ENCODE results near the gene PSMD1. TPM values are rescaled to one million over a fixed set of nuclear protein-coding genes. Genes with fewer than 3 reads are reported as not detected.

PSMD1 gene
- total and polyA plus RNA-seq, 4 donors = 30.1 to 91.1 (median 56.0) TPM

GRCh38 chr2:231009236-231009919 is 47.3 kb upstream of the PSMD1 start:
- Histone ChIP-seq H3K36me3 (ENCODE audit: control insufficient read depth in 4 of 4, insufficient read depth in 4 of 4, low read length in 4 of 4) (no peaks in the 10 kb centered on the region), H3K27ac (ENCODE audit: low read depth in 1 of 2, low read length in 1 of 2) (no peak overlapping the region), H3K9ac (ENCODE audit: insufficient read depth in 1 of 2, low read length in 2 of 2) (no peak overlapping the region), H3K27me3 (ENCODE audit: control insufficient read depth in 3 of 3, insufficient read depth in 3 of 3, low read length in 2 of 3) (peaks cover 0 to 2% (median 0%) of the 10 kb centered on the region in 3 donors), H3K4me3 (no peak overlapping the region), H3K9me3 (ENCODE audit: control insufficient read depth in 4 of 4, insufficient read depth in 3 of 4, low read length in 3 of 4) (no peaks in the 10 kb centered on the region), H3K4me1 (ENCODE audit: control insufficient read depth in 5 of 5, insufficient read depth in 5 of 5, low read length in 5 of 5) (no peaks in the 10 kb centered on the region)
- no peak for ATAC-seq (ENCODE audit: insufficient read depth, low FRiP score)
- TF ChIP-seq CTCF (IDR thresholded peaks at IDR 0.05; ENCODE audit: control extremely low read depth, extremely low read depth) = no peak
- WGBS, 2 donors = 66 to 80% methylated on average over 14 of the region's 14 CpGs
- DNase-seq = no peak

- Histone ChIP-seq H3K4me1 (ENCODE audit: control insufficient read depth in 5 of 5, insufficient read depth in 5 of 5, low read length in 5 of 5) (no peaks in the 10 kb centered on the region), H3K27ac (ENCODE audit: low read depth in 1 of 2, low read length in 1 of 2) (no peak overlapping the region), H3K27me3 (ENCODE audit: control insufficient read depth in 3 of 3, insufficient read depth in 3 of 3, low read length in 2 of 3) (peaks cover 0 to 2% (median 0%) of the 10 kb centered on the region in 3 donors), H3K9me3 (ENCODE audit: control insufficient read depth in 4 of 4, insufficient read depth in 3 of 4, low read length in 3 of 4) (no peaks in the 10 kb centered on the region), H3K36me3 (ENCODE audit: control insufficient read depth in 4 of 4, insufficient read depth in 4 of 4, low read length in 4 of 4) (no peaks in the 10 kb centered on the region), H3K4me3 (no peak overlapping the region), H3K9ac (ENCODE audit: insufficient read depth in 1 of 2, low read length in 2 of 2) (no peak overlapping the region)
- WGBS, 2 donors = 39 to 94% methylated on average over 2 of the region's 2 CpGs
- TF ChIP-seq CTCF (IDR thresholded peaks at IDR 0.05; ENCODE audit: control extremely low read depth, extremely low read depth) = no peak
- DNase-seq (no peak), ATAC-seq (ENCODE audit: insufficient read depth, low FRiP score) (no peak)
These were observed 46.4 kb upstream of the PSMD1 start for GRCh38 chr2:231010201-231010730.

GRCh38 chr2:231011526-231011925 is 45.1 kb upstream of the PSMD1 start:
- Histone ChIP-seq H3K36me3 (ENCODE audit: control insufficient read depth in 4 of 4, insufficient read depth in 4 of 4, low read length in 4 of 4) (no peaks in the 10 kb centered on the region), H3K27ac (ENCODE audit: low read depth in 1 of 2, low read length in 1 of 2) (no peak overlapping the region), H3K9me3 (ENCODE audit: control insufficient read depth in 4 of 4, insufficient read depth in 3 of 4, low read length in 3 of 4) (no peaks in the 10 kb centered on the region), H3K9ac (ENCODE audit: insufficient read depth in 1 of 2, low read length in 2 of 2) (no peak overlapping the region), H3K4me3 (no peak overlapping the region), H3K4me1 (ENCODE audit: control insufficient read depth in 5 of 5, insufficient read depth in 5 of 5, low read length in 5 of 5) (no peaks in the 10 kb centered on the region), H3K27me3 (ENCODE audit: control insufficient read depth in 3 of 3, insufficient read depth in 3 of 3, low read length in 2 of 3) (no peaks in the 10 kb centered on the region)
- no peak for TF ChIP-seq CTCF (IDR thresholded peaks at IDR 0.05; ENCODE audit: control extremely low read depth, extremely low read depth)
- ATAC-seq (ENCODE audit: insufficient read depth, low FRiP score) = no peak
- no peak for DNase-seq
- 56 to 57% methylated on average over 2 of the region's 2 CpGs for WGBS, 2 donors

Measured in lung (tissue), 12 donors.